AG20443 (cell line): ENCODE measurements around the gene CDH13.

Source experiments
- DNase-seq: peaks from one replicate; pipeline ENCODE4 v3.0.0; 2012; ENCODE audit warnings: low spot score, mixed read lengths

The CDH13 gene

DNA sequence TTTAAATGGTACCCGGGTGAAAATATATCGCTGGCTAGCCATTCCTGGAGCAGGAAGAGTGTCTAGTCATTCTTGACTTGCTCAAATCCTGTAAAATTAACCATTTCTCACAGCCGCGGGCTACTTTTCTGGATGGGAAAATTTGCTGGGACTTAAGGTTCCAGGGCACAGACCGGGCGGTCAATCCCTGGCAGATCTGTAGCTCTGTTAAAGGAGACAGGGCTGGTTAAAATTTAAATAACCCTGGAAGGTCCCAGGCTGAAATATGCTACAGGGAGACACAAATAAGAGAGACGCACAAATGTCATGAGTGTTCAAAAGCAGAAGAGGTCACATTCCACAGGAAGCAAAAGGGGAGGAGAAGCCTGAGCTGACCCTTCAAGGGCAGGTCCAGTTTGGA is 951.4 kb downstream of the CDH13 start:
- no peak for DNase-seq

GRCh38 chr16:83579027-83579426 is 952.3 kb downstream of the CDH13 start:
- DNase-seq = no peak

GRCh38 chr16:83579436-83579835 is 952.7 kb downstream of the CDH13 start:
- DNase-seq = no peak

- DNase-seq = no peak
These were observed 954.3 kb downstream of the CDH13 start for GRCh38 chr16:83581082-83581481.

DNA sequence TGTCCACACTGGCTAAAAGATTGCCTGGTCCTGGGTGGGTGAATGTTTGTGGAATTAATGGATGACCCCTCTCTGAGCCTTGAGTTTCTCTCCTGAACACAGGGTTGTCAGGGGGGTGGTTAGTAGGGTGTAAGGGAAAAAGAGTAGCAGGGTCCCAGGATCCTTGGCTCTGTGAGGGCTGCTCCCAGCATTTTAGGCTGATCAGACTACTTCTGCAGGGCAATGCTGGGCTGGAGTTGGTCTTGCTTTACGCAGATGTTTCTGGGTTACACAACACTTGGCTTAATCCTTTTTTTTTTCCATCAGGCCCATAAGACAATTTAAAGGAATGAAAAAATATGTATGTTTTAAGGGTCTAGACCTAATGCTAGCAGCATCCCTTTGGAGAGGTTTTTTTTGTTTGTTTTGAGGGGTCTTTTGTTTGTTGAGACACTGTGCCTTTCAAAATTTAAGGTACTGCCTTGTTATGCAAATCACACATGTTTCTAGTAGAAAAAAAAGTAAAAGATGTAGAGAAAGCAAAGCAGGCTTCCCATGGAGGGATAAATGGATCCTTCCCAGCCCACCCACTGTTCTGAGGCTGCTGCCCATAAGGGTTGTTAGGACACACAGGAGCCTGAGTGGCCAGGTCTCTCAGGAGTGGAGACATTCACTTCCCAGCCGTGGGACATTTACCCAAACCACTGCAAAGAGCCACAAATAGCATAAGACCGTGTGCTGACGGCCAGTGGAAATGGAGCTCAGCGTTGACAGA is 955.4 kb downstream of the CDH13 start:
- DNase-seq = no peak

DNA sequence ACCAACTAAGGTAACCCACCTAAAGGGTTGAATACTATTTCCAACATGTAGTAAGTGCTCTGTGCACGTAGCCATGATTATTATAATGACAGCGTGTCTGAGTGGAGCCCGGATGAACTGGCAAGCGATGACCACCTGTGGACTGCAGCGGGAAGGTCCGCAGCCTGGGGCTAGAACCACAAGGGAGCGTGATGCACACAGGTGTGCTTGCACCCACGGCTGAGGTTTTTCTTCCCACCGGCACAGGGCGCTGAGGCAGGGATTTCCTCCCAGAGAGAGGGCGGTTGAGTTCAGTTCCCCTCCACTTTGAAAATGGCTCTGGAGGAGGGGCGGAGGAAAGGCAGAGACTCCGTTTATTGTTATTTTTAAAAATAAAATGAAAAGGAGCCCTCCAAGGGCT is 959.3 kb downstream of the CDH13 start:
- no peak for DNase-seq

DNA sequence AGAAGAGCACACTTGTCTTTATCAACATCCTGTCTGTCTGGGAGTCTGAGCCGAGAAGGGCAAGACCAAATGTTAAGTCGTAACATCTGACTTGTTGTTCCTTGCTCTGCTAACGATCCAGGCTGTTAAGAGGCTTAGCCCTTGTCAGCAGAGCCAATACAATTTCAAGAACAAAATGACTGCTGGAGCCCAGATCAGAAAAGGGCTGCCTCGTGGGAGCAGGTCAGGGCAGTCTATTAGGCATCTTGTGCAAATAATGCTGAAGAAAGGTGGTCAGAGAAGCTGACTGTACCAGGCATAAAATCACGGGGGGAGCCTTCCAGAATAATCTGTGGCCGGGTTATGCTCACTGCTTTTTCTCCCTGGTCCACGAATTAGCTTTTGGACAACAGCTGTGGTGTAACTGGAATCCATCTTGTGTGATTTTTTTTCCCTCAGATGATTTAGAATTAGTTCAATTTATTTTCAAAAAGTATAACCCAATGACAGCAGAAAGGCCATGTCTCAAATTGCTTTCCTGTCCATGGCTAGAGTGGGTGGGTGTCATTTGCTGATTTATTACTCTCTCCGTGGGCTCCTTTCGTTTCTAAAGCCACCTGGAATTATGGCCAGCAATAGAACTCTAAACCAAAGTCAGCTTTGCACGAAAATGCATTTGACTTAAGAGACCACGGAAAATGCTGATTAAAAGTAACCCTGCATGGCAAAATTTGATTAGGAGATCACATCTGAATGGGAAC is 959.9 kb downstream of the CDH13 start:
- no peak for DNase-seq

DNA sequence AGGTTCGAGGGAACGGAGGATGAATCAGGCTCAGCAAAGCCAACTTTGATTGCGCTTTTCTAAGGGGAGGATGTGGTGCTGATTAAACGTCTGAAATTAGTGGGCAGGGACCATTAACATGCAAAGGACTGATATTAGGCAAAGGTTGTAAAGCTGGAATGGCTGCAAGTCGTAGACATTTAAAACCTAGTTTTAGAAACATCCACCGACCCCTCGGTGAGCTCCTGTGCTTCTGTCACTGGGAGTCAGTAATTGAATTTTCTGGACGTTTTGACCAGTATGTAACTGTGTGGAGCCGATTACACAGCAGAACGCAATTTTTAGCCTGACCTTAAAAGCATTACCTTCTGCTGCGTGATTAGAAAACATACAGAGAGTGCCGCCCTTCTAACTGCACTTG is 960.4 kb downstream of the CDH13 start:
- no peak for DNase-seq

DNA sequence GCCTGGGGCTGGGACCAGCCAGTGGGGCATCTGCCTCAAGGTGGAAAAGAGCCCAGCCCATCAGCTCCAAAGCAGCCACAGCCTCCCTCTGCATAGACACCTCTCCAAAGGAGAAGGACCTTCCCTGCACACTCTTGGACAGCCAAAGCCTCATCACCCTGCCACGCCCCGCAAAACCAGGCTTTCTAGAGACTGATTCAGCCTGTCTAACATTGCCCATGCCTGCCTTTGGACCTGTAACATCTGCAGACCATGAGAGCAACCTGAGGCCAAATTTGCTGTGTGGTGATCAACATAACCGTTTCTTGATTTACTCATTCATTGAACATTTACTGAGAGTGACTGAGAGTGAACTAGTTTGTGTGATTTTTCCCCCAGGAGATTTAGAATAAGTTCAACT is 961.3 kb downstream of the CDH13 start:
- no peak for DNase-seq

GRCh38 chr16:83589576-83589975 is 962.8 kb downstream of the CDH13 start:
- DNase-seq = no peak

DNA sequence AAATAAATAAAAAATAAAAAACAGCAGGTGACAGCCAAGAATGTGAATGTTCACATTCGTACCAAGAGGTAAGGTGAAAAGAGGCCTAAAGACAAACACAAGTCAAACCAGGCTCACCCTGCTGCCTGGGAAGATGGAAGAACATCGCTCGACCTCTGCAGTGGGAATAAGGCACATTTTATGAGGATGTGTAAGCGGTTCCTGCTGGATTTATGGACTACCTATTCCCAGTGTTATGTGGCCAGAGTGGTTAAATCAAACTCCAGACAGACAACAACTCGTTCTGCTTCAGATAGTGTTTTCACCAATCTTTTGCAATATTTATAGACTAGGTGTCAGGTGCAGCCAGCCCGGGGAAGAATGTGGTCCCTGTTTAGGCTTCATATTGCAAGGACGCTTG is 966.0 kb downstream of the CDH13 start:
- DNase-seq = no peak

GRCh38 chr16:83599789-83600462 is 973.2 kb downstream of the CDH13 start:
- no peak for DNase-seq

DNA sequence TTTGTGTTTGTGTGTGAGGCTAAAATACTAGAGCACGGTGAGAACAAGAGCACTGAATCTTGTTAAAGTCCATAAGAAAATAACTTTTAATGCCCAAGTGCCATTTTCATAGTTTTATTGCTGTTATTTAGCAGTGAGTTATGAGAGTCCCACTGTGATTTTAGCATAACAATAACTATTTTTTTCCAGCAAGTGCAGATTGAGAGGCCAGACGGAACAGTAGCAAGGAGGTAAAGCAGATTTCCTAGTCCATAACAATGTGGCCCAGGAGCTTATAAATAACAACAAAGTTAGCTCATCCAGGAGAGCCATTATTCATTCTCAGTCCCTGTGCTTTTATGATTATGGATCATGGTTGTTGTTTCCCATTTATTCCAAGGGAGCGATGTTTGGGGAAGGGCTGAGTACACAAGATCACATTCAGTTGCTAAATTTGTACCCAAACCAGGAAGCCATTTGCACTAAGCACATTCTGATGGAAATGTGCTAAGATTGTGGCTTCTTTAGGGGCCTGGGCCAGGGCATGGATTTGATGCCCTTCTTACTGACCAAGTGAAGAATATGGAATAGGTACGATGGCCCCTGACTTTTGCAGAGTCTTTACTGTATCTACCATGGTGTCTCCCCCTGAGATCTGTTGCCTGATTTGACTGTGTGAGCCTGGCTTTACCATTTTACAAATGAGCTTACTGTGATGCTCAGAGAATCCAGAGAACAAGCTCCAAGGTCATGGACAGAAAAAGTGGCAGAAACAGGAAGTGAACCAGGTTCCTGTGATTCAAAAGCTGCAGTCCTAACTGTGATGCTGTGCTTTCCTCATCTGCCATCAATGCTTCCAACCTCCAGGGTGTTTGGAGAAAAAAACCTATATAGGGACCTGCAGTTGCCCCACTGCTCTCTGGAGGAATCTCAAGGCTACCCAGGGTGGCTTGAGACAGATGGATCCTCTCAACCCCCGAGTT is 976.3 kb downstream of the CDH13 start:
- no peak for DNase-seq

DNA sequence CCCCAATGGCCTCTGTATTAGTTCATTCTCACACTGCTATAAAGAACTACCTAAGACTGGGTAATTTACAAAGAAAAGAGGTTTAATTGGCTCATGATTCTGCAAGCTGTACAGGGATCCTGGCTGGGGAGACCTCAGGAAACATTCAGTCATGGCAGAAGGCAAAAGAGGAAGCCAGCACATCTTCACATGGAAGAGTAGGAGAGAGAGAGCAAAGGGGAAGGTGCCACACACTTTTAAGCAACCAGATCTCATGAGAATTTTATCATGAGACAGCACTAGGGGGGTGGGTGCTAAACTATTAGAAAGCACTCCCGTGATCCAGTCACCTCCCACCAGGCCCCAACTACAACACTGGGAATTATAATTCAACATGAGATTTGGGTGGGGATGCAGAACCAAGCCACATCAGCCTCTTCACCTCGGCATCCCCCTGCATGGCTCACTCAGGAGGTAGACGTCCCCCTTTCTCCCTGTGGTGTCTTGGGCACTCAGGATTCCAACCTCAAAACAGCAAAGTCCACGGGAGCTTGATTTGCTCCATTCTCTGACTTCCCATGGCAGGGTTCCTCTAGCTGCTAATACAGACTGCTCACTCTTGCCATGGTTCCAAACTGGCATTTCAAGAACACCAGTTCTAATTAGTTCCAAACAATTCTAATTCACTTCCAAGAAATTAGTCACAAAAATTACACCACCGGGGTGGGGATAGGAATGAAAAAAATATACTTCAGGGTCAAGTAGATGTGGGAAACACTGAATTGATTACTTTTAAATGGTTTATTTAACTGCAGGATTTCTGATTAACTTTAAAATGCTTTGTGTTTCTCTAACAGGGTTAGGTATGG is 977.2 kb downstream of the CDH13 start:
- DNase-seq = peak; percentile 47

DNA sequence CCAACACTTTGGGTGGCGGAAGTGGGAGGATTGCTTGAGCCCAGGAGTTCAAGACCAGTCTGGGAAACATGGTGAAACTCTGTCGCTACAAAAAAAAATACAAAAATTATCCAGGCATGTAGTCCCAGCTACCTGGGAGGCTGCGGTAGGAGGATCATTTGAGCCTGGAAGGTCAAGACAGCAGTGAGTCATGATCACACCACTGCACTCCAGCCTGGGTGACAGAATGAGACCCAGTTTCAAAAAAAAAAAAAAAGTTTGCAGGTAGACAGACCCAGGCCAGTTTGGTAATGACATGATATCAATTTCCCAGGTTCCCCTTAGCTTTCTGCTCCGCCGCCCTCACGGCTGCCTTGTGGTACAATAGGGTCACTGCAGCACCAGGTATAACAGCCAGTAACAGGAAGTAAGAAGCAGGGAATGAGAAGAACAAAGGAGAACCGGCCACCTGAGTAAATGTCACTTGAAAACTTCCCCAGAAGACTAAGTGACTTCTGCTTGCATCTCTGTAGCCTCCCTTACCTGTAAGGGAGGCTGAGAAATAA is 979.8 kb downstream of the CDH13 start:
- no peak for DNase-seq

- no peak for DNase-seq
These were observed 982.4 kb downstream of the CDH13 start for GRCh38 chr16:83609178-83609577.

GRCh38 chr16:83615141-83615952 is 988.6 kb downstream of the CDH13 start:
- peak; percentile 39 for DNase-seq

DNA sequence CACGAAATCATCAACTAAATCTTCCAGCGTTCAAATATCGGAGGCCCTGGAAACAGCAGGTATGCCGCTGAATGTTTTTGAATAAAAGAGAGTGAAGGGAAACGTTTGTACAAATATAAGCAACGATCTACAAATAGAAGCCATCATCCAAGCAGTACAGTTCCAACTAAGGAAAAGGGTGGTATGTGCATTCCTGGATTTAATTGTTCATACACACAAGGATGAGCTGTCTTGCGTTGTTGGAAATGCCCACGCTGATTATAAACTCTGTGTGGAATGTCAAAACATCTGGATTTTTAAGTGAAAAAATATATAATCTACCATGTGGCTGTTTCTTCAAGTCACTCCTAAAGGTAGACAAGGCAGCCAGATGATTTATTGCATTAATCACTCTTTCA is 989.2 kb downstream of the CDH13 start:
- no peak for DNase-seq

GRCh38 chr16:83619381-83620150 is 992.8 kb downstream of the CDH13 start:
- DNase-seq = no peak
